GM18511 (cell line): Measurements from ENCODE around the gene BORCS5.
"Not testable (repeated sequence)": the region's sequence is repeated elsewhere in the genome, so short reads cannot be mapped to it uniquely, and the experiment has no call there.

ENCODE experiments used
- ATAC-seq: cut with Tn5 transposase; IDR thresholded peaks from one replicate; pipeline ENCODE4 v1.9.1; 2021; ENCODE audit warnings: mild to moderate bottlenecking, moderate library complexity; ENCODE audit not compliant: unreplicated experiment

The BORCS5 gene

DNA sequence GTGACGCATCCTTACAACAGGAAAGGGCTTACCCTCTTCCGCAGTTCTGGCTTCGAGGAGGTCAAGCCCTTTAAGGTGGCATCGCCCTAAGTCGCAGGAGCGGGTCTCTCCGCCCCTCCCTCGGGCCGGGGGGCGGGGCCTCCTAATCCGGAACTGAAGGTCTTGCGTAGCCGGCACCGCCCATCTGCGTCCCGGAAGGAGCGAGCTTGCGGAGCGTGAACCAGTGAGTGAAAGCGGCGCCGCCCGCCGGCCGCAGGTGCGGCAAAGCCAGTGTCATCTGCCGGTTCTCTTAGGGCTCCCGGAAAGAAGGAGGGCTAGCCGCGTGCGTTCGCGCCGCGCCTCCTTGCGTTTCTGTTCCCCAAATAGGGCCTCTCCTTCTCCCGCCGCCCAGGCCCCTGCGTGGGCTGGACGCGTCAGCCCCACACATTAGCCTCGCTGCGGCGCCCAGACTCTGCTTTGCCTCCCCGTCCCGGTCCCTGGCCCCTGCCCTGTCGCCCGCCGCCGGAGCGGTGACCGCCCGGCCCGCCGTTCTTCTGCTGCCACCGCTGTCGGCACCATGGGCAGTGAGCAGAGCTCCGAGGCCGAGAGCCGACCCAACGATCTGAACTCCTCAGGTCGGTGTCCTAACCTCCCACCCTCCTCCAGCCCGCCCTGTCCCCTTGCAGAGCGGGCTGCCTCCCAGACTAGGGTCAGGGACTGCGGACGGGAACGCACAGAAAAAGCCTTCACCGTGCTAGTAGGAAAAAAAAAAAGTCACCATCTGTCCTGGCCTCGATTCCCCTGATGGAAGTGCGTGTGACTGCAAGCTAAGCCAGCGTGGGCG is at the start of gene BORCS5:
Gene BORCS5, plus strand, starts transcription at position 183 of the 823 bp plus-strand sequence. Its CDS starts 374 bp downstream, at position 557.
- ATAC-seq: peak; percentile 84

DNA sequence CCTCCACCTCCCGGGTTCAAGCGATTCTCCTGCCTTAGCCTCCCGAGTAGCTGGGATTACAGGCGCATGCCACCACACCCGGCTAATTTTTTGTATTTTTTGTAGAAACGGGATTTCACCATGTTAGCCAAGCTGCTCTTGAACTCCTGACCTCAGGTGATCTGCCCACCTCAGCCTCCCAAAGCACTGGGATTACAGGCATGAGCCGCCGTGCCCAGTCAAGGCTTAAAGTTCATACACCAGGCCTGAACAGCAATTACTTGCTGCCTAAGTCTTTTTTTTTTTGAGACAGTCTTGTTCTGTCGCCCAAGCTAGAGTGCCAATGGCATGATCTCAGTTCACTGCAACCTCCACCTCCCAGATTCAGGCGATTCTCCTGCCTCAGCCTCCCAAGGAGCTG is 46.2 kb upstream of the BORCS5 start:
- ATAC-seq: not testable (repeated sequence)

DNA sequence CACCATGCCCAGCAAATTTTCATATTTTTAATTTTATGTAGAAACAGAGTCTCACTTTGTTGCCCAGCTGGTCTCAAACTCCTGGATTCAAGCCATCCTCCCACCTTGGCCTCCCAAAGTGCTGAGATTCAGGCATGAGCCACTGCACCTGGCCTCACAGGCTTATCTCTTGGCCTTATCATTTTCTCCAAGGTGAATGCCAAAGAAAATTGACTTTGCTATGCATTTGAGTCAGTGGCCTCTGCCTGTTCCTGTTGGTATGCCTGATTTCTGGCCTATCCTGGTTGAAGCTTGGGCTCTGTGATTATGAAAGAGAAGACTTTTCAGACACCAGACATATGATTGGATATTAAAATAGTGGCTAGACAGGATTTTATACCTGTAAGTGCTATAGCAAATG is 41.0 kb upstream of the BORCS5 start:
- no peak for ATAC-seq

DNA sequence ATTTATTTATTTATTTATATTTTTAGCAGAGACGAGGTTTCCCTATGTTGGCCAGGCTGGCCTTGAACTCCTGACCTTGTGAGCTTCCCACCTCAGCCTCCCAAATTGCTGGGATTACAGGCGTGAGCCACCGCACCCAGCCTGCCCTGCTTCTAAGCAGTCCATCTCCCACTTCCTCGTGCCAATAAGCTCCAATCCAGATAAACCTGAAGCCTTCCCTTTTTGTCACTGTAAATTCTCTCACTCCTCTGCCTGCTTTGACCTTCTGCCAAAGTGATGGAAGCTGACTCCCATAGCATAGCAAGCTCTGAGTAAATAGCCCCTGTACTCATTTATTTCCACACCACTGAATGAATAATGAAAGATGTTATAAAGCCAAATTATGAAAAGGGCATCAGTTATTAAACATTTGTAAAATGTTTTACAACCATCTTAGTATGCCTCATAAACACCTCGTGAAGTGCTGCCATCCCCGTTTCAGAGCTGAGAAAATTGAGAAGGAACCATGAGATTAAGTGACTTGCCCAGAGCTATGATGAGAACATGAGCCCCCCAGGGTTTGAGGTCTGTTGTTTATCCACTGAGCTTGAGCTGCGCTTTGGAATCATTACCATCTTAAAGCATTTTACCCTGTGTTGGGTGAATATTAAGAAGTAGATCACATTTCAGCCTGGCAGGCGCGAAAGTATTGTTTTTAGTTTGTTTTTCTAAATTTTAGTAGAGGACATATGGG is 37.3 kb upstream of the BORCS5 start:
- no peak for ATAC-seq

DNA sequence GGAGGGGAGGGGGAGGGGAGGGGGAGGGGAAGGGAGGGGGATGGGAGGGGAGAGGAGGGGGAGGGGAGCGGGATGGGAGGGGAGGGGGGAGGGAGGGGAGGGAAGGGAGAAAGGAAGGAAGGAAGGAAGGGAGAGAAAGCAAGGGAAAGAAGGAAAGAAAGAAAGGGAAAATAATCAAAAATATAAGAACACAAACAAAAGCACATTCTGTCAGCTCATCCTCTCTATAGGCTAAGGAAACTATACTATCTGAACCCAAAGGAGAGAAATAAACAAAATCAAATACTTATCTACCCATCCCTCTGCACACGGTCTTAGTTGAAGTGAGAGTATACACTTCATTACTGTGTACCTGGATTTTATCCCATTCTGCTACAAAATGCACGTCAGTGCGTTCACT is 33.8 kb upstream of the BORCS5 start:
- no peak for ATAC-seq

DNA sequence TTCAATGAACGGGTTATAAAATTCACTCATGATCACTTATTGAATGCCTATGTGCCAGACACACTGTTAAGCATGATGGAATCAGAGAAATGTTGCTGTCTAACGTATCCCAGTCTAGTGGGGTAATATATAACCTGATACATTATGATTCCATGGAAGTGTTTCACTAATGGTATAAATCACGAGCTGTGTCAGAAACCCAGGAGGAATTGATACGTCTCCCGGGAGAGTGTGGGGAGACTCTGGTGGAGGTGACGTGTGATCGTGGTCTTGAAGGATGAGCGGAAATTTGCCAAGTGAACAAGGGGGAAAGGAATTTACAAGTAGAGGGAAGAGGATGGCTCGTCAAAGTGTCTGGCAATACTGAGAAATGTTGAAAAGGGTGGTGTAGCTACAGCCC is 33.3 kb upstream of the BORCS5 start:
- no peak for ATAC-seq

DNA sequence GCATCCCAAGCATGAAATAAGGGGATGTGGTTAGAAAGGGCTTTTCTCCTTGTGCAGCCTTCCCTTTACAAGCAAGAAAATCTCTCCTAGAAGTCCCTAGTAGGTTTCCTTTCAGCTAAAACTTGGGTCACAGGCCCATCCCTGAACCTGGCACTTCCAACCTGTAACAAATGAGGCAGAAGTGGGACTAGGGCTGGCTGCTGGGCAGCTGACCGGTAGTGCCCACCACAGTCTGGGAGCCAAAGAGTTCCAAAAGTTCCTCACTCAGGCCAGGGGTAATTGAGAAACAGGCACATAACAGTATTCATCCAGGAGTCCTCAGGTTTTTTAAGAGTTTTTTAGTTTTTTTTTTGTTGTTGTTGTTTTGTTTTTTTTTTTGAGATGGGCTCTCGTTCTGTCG is 30.6 kb upstream of the BORCS5 start:
- no peak for ATAC-seq

DNA sequence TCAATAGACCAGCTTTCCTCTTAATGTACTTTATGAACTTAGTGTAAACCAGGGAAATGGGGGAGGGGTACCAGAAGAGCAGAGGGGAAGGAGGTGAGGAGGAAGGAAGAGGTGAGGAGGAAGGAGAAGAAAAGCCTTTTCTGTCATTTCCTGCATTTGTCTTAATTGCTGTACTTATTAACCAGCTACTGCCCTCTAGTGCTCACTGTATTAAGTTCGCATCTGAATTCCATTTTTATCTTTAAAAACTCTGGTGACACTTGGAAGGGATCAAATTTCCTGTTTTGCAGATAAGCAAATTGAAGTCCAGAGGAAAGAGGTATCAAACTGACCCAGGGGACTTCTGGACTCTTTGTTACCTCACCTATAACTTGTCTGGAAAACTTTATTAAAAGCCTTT is 29.1 kb upstream of the BORCS5 start:
- no peak for ATAC-seq

DNA sequence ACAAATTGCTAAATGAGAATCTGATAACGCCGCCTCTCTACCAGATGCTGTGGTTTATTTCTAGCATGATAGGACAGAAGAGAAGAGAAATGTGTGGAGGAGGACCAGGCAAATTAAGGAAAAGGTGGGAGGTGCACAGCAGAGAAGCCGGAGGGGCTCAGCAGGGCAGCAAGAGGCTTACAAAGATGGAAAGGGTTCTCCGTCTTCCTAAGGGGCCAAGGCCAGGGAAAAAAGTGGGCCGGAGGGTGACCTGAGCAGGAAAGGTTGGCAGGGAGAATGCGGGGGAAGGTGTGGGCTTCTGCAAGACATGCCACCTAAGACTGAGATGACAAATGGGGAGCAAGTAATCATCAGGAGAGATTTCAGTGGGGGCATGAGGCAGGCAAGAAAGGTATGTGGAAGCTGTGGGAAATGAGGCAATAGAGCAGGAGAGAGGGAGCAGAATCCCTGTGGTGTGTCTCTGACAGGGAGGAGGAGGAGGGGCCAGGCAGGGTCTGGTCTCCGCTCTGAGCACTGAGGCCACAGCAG is 25.6 kb upstream of the BORCS5 start:
- no peak for ATAC-seq

DNA sequence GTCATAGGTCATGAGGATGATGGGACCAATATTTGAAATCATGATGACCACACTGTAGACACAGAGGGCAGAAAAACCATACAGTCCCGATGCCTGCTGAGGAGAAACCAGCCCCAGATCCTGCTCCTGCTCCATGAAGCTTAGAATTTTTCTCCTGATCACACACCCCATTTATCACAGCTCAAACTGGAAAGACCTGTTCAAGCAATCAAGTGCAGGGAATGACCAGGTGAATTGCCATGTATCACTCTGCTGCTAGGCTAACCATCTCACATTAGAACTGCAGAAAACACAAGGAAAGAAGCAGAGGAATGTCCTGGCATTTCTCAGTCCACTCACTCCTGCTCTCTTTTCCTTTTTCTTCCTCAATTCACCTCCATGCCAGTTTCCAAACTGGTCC is 25.0 kb upstream of the BORCS5 start:
- ATAC-seq: no peak

DNA sequence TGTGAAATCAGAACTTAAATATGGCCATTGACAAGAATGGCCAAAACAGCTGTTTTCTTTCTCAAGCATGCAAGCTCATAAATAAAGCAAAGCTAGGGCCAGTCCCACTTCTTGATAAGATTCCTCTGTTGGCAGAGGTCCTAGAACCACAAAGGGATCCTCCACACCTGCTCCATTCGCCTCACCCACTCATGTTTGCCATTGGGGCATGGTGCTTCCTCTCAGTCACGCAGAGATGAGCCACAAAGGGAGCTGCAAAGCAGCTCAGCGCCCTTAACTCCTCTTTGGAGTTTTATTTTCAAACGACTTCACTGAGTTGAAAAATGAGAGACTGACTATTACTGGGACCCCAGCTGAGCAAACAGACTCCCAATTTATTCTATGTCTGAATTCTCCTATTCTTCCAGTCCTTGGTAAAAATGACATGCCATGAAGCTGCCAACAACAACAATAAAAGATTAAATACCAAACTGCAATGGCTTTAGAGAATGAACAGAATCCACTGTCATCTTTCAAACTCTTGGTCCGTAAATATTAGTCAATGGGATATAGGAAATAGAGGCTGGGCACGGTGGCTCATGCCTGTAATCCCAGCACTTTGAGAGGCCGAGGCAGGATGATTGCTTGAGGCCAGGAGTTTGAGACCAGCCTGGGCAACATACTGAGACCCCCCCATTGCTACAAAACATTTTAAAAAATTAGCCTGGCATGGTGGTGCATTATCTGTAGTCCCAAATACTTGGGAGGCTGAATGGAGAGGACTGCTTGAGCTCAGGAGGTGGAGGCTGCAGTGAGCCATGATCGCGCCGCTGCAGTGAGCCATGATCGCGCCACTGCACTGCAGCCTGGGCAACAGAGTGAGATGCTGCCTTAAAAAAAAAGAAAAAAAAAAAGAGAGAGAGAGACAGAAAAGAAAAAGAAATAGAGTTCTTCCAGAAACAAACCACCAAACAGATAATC is 23.2 kb upstream of the BORCS5 start:
- ATAC-seq: no peak

DNA sequence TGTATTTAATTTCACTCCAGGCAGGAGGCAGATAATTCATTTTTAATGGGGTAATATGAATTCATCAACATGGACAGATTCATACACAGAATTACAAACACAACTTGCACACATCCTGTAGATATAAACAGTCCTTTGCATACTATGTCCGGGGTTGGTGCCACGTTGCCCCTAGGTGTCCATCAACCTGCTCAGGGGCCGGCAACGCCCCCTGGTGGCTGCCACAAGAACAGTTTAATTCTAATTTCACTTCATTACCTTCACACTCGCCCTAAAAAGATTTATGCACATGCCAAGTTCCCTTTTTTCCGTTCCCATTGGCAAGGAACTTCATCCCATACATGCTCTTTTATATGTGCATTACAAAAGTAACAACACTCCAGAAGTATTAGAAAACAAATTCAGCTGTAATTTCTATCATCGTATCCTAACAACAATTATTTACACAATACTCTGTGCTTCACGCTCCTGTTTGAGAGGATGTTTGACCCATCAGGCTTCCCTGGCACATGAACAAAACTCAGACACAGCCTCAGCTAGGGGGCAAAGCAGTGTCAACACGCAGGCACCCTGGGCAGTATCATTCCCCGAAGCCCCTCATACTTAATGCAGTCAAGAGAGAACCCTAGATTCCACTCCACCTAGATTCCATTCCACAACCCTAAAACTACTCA is 22.4 kb upstream of the BORCS5 start:
- ATAC-seq: no peak

DNA sequence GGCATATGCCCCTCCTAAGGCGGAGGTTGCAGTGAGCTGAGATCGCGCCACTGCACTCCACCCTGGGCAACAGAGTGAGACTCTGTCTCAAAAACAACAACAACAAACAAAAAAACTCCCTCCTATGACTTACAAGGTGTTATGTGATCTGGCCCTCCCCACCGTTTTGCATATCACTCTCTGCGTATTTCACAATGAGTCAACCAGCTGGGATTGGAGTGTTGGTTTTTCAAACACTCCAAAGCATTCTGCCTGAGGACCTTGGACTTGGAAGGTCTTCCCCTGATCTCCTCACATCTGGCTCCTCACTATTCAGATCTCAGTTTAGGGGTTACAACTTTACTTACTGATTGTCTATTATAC is 20.8 kb upstream of the BORCS5 start:
- no peak for ATAC-seq

DNA sequence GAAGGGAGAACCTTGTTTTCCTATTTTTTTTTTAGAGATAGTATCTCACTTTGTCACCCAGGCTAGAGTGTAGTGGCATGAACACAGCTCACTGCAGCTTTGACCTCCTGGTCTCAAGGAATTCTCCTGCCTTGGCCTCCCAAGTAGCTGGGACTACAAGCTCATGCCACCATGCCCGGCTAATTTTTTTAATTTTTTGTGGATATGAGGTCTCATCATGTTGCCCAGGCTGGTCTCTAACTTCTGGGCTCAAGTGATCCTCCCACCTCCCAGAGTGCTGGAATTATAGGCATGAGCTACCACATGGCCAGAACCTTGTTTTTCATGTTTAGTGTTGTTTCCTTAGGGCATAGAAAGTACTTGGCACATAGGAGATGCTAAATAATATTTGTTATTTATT is 20.4 kb upstream of the BORCS5 start:
- ATAC-seq: no peak

DNA sequence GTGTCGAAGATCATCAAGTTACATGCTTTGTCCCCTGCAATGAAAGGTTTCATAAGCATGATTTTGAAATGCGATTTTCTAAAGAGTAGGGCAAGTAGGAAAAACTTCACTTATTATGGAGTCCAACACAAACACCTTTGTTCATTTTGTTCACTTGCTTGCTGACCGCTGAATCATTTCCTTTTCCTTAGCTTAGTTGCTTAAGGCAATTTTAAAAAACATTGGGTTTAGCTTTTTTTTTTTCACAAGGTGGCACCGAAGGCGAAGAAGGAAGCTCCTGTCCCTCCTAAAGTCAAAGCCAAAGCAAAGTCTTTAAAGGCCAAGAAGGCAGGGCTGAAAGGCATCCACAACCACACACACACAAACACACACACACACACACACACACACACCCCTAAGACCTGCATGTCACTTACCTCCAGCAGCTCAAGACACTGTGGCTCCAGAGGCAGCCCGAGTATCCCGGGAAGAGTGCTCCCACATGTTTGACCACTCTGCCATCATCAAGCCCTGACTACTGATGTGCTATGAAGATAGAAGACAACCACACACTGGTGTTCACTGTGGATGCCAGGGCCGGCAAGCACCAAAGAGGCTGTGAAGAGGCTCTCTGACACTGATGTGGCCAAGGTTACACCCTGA is 18.2 kb upstream of the BORCS5 start:
- ATAC-seq: no peak

DNA sequence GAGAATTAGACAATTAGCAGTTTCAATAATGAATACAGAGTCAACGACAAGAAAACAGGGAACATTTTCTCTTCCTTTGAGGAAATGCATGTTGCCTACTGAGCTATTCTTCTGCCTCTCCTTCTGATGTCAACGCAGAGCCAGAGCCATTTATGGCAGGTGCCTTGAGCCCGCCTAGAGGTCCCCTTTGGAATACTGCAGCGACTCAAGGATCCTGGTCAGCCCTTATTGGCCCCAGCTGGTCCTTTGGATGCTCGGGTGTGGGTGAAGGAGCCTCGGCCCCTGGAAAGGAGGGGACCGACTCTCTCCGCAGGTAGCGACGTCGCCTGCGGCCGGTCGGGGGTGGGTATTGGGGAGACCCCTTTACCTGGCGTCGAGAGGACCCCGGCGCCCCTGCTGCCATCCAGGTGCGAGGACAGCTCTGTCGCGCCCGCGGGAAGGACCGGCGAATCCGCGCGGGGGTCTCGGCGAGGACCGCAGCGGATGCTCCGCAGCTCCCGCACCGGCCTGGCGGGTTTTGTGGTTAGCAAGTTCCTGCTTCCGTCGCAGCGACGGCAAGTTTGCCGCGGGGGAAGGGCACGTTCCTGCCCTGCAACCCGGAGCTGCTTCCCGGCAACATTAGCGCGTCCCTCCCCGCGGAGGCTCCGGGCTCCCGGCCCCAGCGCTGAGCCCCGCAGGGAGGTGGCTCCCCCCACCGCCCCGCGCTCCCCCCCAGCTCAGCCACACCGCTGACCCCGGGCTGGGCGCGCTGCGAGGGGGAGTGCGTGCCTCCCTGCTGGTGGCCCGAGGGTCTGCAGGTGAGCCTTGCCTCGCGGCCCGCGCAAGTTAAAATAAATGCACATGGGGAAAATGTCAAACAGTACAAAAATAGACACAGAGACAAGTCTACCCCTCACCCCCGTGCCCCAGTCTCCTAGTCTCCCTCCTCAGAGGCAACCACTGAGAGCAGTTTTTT is 6.9 kb upstream of the BORCS5 start, which contains the start of gene MANSC1:
Gene MANSC1, minus strand, starts transcription at position 532 of the 955 bp plus-strand sequence. CDS start 6,928 bp downstream, outside the sequence.
- peak; percentile 81 for ATAC-seq

DNA sequence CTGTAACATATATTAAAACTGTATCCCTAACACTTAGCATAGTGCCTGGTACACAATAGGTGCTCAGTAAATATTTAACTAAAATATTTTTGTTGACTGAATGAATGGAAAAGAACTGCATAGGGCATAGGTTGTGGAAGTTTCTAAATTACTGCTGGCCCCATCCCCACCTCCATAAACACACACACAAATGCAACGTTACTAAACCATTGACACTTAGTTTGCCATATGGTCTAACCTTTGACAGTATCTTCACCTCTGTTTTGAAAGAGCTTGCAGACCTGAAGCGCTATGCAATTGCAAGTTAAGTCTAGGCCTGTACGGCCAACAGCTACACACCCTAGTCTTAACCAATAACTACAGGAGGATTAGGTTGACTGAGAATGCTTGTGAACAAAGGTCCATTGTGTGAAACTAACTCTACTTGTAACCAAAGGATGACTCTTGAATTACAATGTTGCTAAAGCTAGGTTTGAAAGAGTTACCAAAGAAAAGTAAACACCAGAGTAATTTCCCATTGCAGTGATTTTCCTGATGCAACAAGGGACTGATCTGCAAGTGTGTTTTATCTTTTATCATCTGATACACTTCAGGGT is 5.9 kb upstream of the BORCS5 start:
- ATAC-seq: no peak

DNA sequence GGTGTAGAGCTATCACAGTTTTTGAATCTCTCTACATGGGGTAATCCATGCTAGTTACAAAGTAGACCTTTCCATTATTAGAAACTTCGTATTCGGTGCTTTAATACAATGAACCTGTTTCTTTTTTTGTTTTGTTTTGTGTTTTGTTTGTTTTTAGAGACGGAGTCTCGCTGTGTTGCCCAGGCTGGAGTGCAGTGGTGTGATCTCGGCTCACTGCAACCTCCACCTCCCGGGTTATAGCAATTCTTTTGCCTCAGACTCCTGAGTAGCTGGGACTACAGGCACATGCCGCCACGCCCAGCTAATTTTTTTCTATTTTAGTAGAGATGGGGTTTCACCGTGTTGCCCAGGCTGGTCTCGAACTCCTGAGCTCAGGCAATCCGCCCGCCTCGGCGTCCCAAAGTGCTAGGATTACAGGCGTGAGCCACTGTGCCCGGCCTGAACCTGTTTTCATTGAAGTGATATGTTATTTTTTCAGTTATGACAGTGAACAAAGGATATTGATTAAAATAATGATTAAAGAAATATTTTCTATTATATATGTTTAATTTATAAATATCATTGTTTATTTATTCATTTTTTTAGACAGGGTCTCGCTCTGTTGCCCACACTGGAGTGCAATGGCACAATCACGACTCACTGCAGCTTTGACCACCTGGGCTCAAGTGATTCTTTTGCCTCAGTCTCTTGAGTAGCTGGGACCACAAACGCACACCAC is 5.3 kb upstream of the BORCS5 start:
- ATAC-seq: not testable (repeated sequence)
